SK-N-SH (cell line): ENCODE data around the gene USP11.

Source experiments
- CTCF ChIP-seq: fragments of 200-600 bp; sonication (generic); IDR thresholded peaks from 2 replicates; pipeline ENCODE4 v1.6.1; 2017; ENCODE audit warnings: antibody characterized with exemption, mild to moderate bottlenecking, moderate library complexity
- EP300 ChIP-seq, 2 experiments: IDR thresholded peaks; 2 replicates each; pipeline versions ENCODE4 v1.4.0 to v1.6.1; 2012; ENCODE audit warnings: borderline replicate concordance in 1 of 2, low read depth in 1 of 2, low read length in 1 of 2
- FOXJ3 ChIP-seq: sonication (generic); formaldehyde crosslinking; IDR thresholded peaks from 2 replicates; pipeline ENCODE4 v1.5.1; 2020; ENCODE audit warnings: mild to moderate bottlenecking, missing genetic modification reagents
- POLR2AphosphoS5 ChIP-seq: IDR thresholded peaks from 2 replicates; pipeline ENCODE4 v1.6.1; 2012; ENCODE audit warnings: low read depth, low read length
- RAD21 ChIP-seq: IDR thresholded peaks from 2 replicates; pipeline ENCODE4 v1.6.1; 2012; ENCODE audit warnings: mild to moderate bottlenecking, low read length
- REST ChIP-seq: IDR thresholded peaks from 2 replicates; pipeline ENCODE4 v1.6.1; 2012; ENCODE audit warnings: mild to moderate bottlenecking, low read depth, low read length, moderate library complexity
- TAF1 ChIP-seq: IDR thresholded peaks from 2 replicates; pipeline ENCODE4 v1.6.1; 2012; ENCODE audit warnings: low read depth, mild to moderate bottlenecking, low read length, moderate library complexity, borderline replicate concordance
- TEAD4 ChIP-seq: IDR thresholded peaks from 2 replicates; pipeline ENCODE4 v1.4.0; 2012; ENCODE audit warnings: mild to moderate bottlenecking, borderline replicate concordance; ENCODE audit not compliant: insufficient read depth
- YY1 ChIP-seq: IDR thresholded peaks from 2 replicates; pipeline ENCODE4 v1.4.0; 2012; ENCODE audit warnings: low read depth, mild to moderate bottlenecking

GRCh38 chrX:47247206-47247998, 14.6 kb downstream of the USP11 start:
- TF ChIP-seq CTCF (no peak), YY1 (no peak), REST (no peak), TAF1 (no peak), RAD21 (no peak), EP300 (IDR thresholded peaks at IDR 0.05; ENCODE audit: borderline replicate concordance in 1 of 2, low read depth in 1 of 2, low read length in 1 of 2) (no peak), FOXJ3 (CRISPR knock-in tag) (no peak), TEAD4 (no peak), POLR2AphosphoS5 (no peak)
